Caco-2 (cell line): ENCODE data around the gene STAB1. TPM values are rescaled to one million over a fixed set of nuclear protein-coding genes. Genes with fewer than 3 reads are reported as not detected.

Experiments
- BruUV-seq: library from RNA; stranded (reverse); fragments of 400-500 nt; replicated peaks from 2 replicates; lab custom pipeline; 2021; lab: Mats Ljungman, UMichigan
- CTCF ChIA-PET: fragments of 300-600 bp; sonication (Branson Sonifier 250); formaldehyde crosslinking; loops from one replicate; lab custom pipeline; 2022; ENCODE audit warnings: antibody characterized with exemption; lab: Charles Lee
- POLR2A ChIA-PET: fragments of 300-600 bp; sonication (Branson Sonifier 250); formaldehyde crosslinking; loops from one replicate; lab custom pipeline; 2022; ENCODE audit warnings: antibody characterized with exemption; lab: Charles Lee
- DNase-seq, 2 experiments: peaks; one replicate each; pipeline versions ENCODE4 v3.0.0 to v3.0.0-alpha.2; 2020 to 2022
- H3K27me3 ChIP-seq: replicated peaks from 2 replicates; pipeline ENCODE4 v1.6.0; 2011; ENCODE audit warnings: low read length; ENCODE audit not compliant: control insufficient read depth, insufficient read depth
- H3K36me3 ChIP-seq: 2 replicates; pipeline ENCODE4 v1.5.1; 2011; ENCODE audit warnings: low read length; ENCODE audit not compliant: control insufficient read depth, insufficient read depth
- H3K4me1 ChIP-seq: fragments of 250-450 bp; sonication (Bioruptor Pico); 2 replicates; pipeline ENCODE4 v1.5.1; 2020; ENCODE audit warnings: mild to moderate bottlenecking
- H3K4me3 ChIP-seq: 2 replicates; pipeline ENCODE4 v1.5.1; 2011; ENCODE audit warnings: low read depth, mild to moderate bottlenecking, control low read depth, low read length
- H3K9me3 ChIP-seq: fragments of 250-450 bp; sonication (Bioruptor Pico); 2 replicates; pipeline ENCODE4 v1.5.1; 2020; ENCODE audit warnings: mild to moderate bottlenecking, moderate library complexity
- H3K27ac Mint-ChIP-seq: one replicate; pipeline ENCODE4 v1.8.0; 2022; ENCODE audit warnings: mixed read lengths; ENCODE audit not compliant: unreplicated experiment
- H3K27me3 Mint-ChIP-seq: one replicate; pipeline ENCODE4 v1.8.0; 2022; ENCODE audit warnings: mixed read lengths; ENCODE audit not compliant: insufficient read depth, unreplicated experiment
- H3K36me3 Mint-ChIP-seq: one replicate; pipeline ENCODE4 v1.8.0; 2022; ENCODE audit warnings: mild to moderate bottlenecking, mixed read lengths; ENCODE audit not compliant: insufficient read depth, unreplicated experiment
- H3K4me1 Mint-ChIP-seq: one replicate; pipeline ENCODE4 v1.8.0; 2022; ENCODE audit warnings: low read depth, mixed read lengths; ENCODE audit not compliant: unreplicated experiment
- H3K4me3 Mint-ChIP-seq: one replicate; pipeline ENCODE4 v1.8.0; 2022; ENCODE audit warnings: mild to moderate bottlenecking, moderate library complexity, mixed read lengths; ENCODE audit not compliant: unreplicated experiment
- H3K9me3 Mint-ChIP-seq: one replicate; pipeline ENCODE4 v1.8.0; 2022; ENCODE audit warnings: mixed read lengths; ENCODE audit not compliant: unreplicated experiment
- intact Hi-C: fragments of 100-400 bp; cut with micrococcal nuclease; formaldehyde crosslinking; loops from one replicate; pipeline ENCODE4 v1.10.0; 2022; ENCODE audit not compliant: unreplicated experiment
- total RNA-seq: library from RNA; stranded (reverse); gene quantifications from 2 replicates; pipeline ENCODE4 v1.2.3, GENCODE V29; 2022
- TF ChIP-seq, protein P1 (sequence below), 2 experiments: fragments of 200-600 bp in 1 of 2; IDR thresholded peaks; 1 replicate in 1 of 2; 2 replicates in 1 of 2; pipeline versions ENCODE4 v1.5.1 to v1.8.0; 2011 to 2022; ENCODE audit warnings: antibody characterized with exemption in 1 of 2, control low read depth in 1 of 2, inconsistent platforms in 1 of 2, low read depth in 1 of 2, low read length in 1 of 2, mild to moderate bottlenecking in 1 of 2, moderate library complexity in 1 of 2; ENCODE audit not compliant: insufficient read depth in 1 of 2, severe bottlenecking in 1 of 2, unreplicated experiment in 1 of 2

STAB1 gene
- total RNA-seq, 1 experiment from 2014 or later, result 0.39 TPM

DNA sequence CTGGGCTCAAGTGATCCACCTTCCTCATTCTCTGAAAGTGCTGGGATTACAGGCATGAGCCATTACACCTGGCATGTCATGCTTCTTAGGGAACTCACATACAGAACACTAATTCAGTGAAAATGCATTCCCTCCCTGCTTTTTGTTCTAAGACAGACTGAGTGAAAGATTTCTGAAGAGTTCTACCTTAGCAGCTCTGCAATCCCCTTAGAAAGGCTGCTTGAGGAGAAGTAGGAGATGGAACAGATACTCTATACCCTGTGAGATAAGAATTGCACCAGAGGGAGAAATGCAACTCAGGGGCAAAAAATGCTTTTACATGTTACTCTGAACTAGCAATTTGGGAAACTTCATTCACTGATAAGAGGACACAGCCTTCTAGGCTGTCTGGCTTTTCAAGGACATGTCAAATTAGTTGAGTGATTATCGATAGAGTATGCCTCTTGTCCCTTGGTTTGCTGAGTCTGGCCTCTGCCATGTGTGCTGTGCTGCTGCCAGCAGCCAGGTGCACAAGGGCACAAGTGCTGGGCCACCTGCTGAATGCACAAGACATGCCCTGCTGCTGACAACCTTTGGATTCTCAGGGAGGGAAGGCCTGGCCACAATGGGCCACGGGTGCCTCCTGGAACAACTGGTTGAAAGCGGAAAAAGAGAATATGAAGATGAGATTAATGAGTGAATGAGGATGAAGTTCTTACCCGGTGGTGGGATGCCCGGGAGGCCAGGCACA lies 59.1 kb downstream of the STAB1 start:
- Histone ChIP-seq H3K36me3 (no peaks in the 10 kb centered on the region; the same call in 1 of the 2 replicates), H3K4me3 (no peak overlapping the region), H3K4me1 (no peaks in the 10 kb centered on the region), H3K27me3 (no peaks in the 10 kb centered on the region), H3K9me3 (no peaks in the 10 kb centered on the region)
- H3K27ac Mint-ChIP-seq, result no peak overlapping the region
- TF ChIP-seq, protein P1, sequence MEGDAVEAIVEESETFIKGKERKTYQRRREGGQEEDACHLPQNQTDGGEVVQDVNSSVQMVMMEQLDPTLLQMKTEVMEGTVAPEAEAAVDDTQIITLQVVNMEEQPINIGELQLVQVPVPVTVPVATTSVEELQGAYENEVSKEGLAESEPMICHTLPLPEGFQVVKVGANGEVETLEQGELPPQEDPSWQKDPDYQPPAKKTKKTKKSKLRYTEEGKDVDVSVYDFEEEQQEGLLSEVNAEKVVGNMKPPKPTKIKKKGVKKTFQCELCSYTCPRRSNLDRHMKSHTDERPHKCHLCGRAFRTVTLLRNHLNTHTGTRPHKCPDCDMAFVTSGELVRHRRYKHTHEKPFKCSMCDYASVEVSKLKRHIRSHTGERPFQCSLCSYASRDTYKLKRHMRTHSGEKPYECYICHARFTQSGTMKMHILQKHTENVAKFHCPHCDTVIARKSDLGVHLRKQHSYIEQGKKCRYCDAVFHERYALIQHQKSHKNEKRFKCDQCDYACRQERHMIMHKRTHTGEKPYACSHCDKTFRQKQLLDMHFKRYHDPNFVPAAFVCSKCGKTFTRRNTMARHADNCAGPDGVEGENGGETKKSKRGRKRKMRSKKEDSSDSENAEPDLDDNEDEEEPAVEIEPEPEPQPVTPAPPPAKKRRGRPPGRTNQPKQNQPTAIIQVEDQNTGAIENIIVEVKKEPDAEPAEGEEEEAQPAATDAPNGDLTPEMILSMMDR (IDR thresholded peaks at IDR 0.05; ENCODE audit: insufficient read depth in 1 of 2, low read depth in 1 of 2, low read length in 1 of 2, severe bottlenecking in 1 of 2, unreplicated experiment in 1 of 2), result no peak
- H3K4me3 Mint-ChIP-seq, result no peak overlapping the region
- ChIA-PET POLR2A (no interaction called here), CTCF (no interaction called here)
- intact Hi-C loops, result no loop called here
- H3K9me3 Mint-ChIP-seq, result no peaks in the 10 kb centered on the region
- no peaks in the 10 kb centered on the region for H3K27me3 Mint-ChIP-seq
- H3K4me1 Mint-ChIP-seq, result no peaks in the 10 kb centered on the region
- DNase-seq, result no peak
- BruUV-seq, result no TSS peak
- H3K36me3 Mint-ChIP-seq, result peaks cover 28% of the 10 kb centered on the region

DNA sequence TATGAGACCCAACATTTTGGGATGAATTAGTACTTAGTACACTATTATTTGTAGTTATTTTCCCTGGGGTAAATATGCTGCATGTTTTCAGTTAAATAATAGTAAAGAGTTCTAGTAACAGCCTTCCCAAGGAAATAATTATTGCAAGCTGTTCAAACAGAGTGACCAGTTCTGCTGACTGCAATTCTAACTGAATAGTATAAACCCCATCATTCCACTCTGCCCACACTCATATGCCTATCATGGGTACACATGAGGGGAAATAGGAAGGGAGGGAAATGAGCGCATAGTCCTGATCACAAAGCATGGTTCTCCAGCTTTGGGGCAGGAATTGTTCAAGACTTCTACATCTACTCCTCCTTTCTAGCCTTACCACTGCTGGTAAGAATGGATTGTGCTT lies 59.9 kb downstream of the STAB1 start:
- Mint-ChIP-seq H3K4me3 (no peak overlapping the region), H3K36me3 (peaks cover 32% of the 10 kb centered on the region), H3K9me3 (no peaks in the 10 kb centered on the region), H3K4me1 (no peaks in the 10 kb centered on the region), H3K27ac (no peak overlapping the region), H3K27me3 (no peaks in the 10 kb centered on the region)
- H3K4me3 ChIP-seq, result no peak overlapping the region
- no peaks in the 10 kb centered on the region for H3K27me3 ChIP-seq
- BruUV-seq, result no TSS peak
- TF ChIP-seq, protein P1 (IDR thresholded peaks at IDR 0.05; ENCODE audit: insufficient read depth in 1 of 2, low read depth in 1 of 2, low read length in 1 of 2, severe bottlenecking in 1 of 2, unreplicated experiment in 1 of 2), result no peak
- POLR2A ChIA-PET, result no interaction called here
- H3K9me3 ChIP-seq, result no peaks in the 10 kb centered on the region
- CTCF ChIA-PET, result no interaction called here
- H3K36me3 ChIP-seq, result peaks cover 1% of the 10 kb centered on the region; the same call in 1 of the 2 replicates
- no peak for DNase-seq
- intact Hi-C loops, result no loop called here
- H3K4me1 ChIP-seq, result no peaks in the 10 kb centered on the region

DNA sequence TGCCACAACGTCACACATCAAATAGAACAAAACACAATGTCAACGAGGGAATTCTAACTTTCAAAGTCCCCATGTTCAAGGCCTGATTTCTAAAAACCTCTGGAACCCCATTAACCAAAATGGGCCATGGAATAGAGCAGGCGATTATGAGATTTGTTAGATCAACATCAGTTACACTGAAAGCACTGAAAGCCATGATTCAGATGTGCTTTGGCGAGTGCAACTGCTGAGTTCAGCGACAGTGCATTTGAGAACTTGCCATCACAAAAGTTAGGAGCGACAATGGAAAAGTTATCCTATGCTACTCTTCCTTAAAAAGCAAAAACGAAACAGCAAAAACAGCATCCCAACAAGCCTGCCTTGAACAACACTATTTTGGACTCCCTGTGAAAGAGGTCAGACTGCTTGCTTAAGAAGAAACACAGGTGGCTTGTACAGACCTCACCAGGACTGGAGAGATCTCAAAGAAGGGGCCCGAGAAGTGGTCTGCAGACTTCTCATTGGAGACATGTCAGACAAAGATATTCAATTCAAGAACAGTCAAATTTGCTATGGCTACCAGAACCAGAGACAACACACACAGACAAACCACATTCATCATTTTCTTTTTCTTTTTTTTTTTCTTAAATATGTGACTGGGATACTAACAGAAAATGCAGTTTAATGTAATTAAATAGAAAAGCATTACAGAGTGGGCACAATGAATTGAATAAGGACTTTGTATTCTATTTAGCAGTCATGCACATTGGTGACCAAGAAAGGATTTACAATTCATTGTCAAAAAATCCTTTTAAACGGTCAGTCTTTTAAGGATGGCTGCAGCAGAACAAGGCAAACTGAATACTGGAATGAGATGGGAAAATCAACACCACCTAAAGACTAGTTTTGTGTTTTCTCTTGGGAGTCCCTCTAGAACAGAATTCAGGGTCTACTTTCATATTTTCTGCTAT lies 62.1 kb downstream of the STAB1 start:
- Histone ChIP-seq H3K9me3 (no peaks in the 10 kb centered on the region), H3K4me3 (no peak overlapping the region), H3K36me3 (peaks cover 2% of the 10 kb centered on the region), H3K4me1 (no peaks in the 10 kb centered on the region), H3K27me3 (no peaks in the 10 kb centered on the region)
- ChIA-PET POLR2A (no interaction called here), CTCF (interaction anchor here (0.6 kb wide), 1 partner anchor 145 kb away, joined by 5 read pairs; no protein-coding TSS in a partner anchor)
- Mint-ChIP-seq H3K36me3 (peaks cover 35% of the 10 kb centered on the region), H3K27ac (no peak overlapping the region), H3K9me3 (no peaks in the 10 kb centered on the region), H3K4me1 (no peaks in the 10 kb centered on the region), H3K27me3 (no peaks in the 10 kb centered on the region), H3K4me3 (no peak overlapping the region)
- TF ChIP-seq, protein P1 (IDR thresholded peaks at IDR 0.05; ENCODE audit: insufficient read depth in 1 of 2, low read depth in 1 of 2, low read length in 1 of 2, severe bottlenecking in 1 of 2, unreplicated experiment in 1 of 2), result no peak
- no peak for DNase-seq
- BruUV-seq, result no TSS peak
- intact Hi-C loops, result no loop called here
